ENCODE results near the gene HOXD10. TPM values are rescaled to one million over a fixed set of nuclear protein-coding genes. Genes with fewer than 3 reads are reported as not detected.

Gene HOXD10
- total and polyA plus RNA-seq, 9 donors = 0.38 to 8.1 (median 1.1) TPM

GRCh38 chr2:176093898-176094249 is 22.7 kb upstream of the HOXD10 start:
- DNase-seq = no peak
- Histone ChIP-seq H3K27me3 (peaks cover 18% of the 10 kb centered on the region), H3K36me3 (no peaks in the 10 kb centered on the region), H3K4me1 (ENCODE audit: insufficient read depth) (peaks cover 3% of the 10 kb centered on the region), H3K27ac (no peak overlapping the region), H3K4me3 (no peak overlapping the region), H3K9me3 (no peaks in the 10 kb centered on the region)
- intact Hi-C loops (cut with DNase I) = loop anchor here in 1 of 4 donors (10.0 kb wide), 1 partner anchor 409 kb away; no protein-coding TSS in a partner anchor
- 14 to 16% (median 15%) methylated on average over 8 of the region's 8 CpGs for WGBS, 3 donors
- no peak for TF ChIP-seq POLR2A (IDR thresholded peaks at IDR 0.05)
- no peak for TF ChIP-seq CTCF (IDR thresholded peaks at IDR 0.05)
- TF ChIP-seq EP300 (IDR thresholded peaks at IDR 0.05) = no peak

GRCh38 chr2:176094349-176094748 is 22.2 kb upstream of the HOXD10 start:
- peaks cover 3% of the 10 kb centered on the region for H3K4me1 ChIP-seq (ENCODE audit: insufficient read depth)
- TF ChIP-seq EP300 (IDR thresholded peaks at IDR 0.05) = no peak
- no peak for TF ChIP-seq CTCF (IDR thresholded peaks at IDR 0.05)
- TF ChIP-seq POLR2A (IDR thresholded peaks at IDR 0.05) = no peak
- intact Hi-C loops (cut with DNase I) = loop anchor here in 1 of 4 donors (10.0 kb wide), 1 partner anchor 410 kb away; no protein-coding TSS in a partner anchor
- no peaks in the 10 kb centered on the region for H3K36me3 ChIP-seq
- H3K4me3 ChIP-seq = no peak overlapping the region
- 8 to 10% (median 9%) methylated on average over 12 of the region's 12 CpGs for WGBS, 3 donors
- H3K27ac ChIP-seq = no peak overlapping the region
- no peak for DNase-seq
- H3K27me3 ChIP-seq = peaks cover 18% of the 10 kb centered on the region
- no peaks in the 10 kb centered on the region for H3K9me3 ChIP-seq

GRCh38 chr2:176095421-176095820 is 21.2 kb upstream of the HOXD10 start:
- Histone ChIP-seq H3K36me3 (no peaks in the 10 kb centered on the region), H3K4me3 (no peak overlapping the region), H3K27me3 (peaks cover 25% of the 10 kb centered on the region), H3K27ac (no peak overlapping the region), H3K4me1 (ENCODE audit: insufficient read depth) (peaks cover 3% of the 10 kb centered on the region), H3K9me3 (peaks cover 0 to 3% of the 10 kb centered on the region in 2 donors)
- DNase-seq = no peak
- TF ChIP-seq CTCF (IDR thresholded peaks at IDR 0.05) (no peak), EP300 (IDR thresholded peaks at IDR 0.05) (no peak), POLR2A (IDR thresholded peaks at IDR 0.05) (no peak)
- 20 to 24% (median 22%) methylated on average over 5 of the region's 5 CpGs for WGBS, 3 donors
- intact Hi-C loops (cut with DNase I) = loop anchor here in 1 of 4 donors (10.0 kb wide), 1 partner anchor 411 kb away; no protein-coding TSS in a partner anchor

GRCh38 chr2:176096243-176096985 is 20.2 kb upstream of the HOXD10 start:
- H3K27me3 ChIP-seq = peaks cover 25% of the 10 kb centered on the region
- no peaks in the 10 kb centered on the region for H3K36me3 ChIP-seq
- H3K27ac ChIP-seq = no peak overlapping the region
- H3K9me3 ChIP-seq = peaks cover 0 to 3% of the 10 kb centered on the region in 2 donors
- intact Hi-C loops (cut with DNase I) = loop anchor here in 1 of 4 donors (10.0 kb wide), 1 partner anchor 412 kb away; no protein-coding TSS in a partner anchor
- WGBS, 3 donors = 12 to 16% (median 14%) methylated on average over 16 of the region's 16 CpGs
- peaks cover 3% of the 10 kb centered on the region for H3K4me1 ChIP-seq (ENCODE audit: insufficient read depth)
- H3K4me3 ChIP-seq = no peak overlapping the region
- no peak for DNase-seq
- TF ChIP-seq POLR2A (IDR thresholded peaks at IDR 0.05) (no peak), CTCF (IDR thresholded peaks at IDR 0.05) (no peak), EP300 (IDR thresholded peaks at IDR 0.05) (no peak)

All from ovary (tissue), 9 donors.